Lower leg skin (tissue), 3 donors: ENCODE measurements around the gene SFMBT1.

Source experiments
- CTCF ChIP-seq, 3 donors: fragments of 450-650 bp; IDR thresholded peaks; one replicate each; pipeline ENCODE4 v1.5.1; 2016; ENCODE audit warnings: antibody characterized with exemption in 3 of 3, mild to moderate bottlenecking in 3 of 3, moderate library complexity in 2 of 3
- POLR2A ChIP-seq, 2 donors: fragments of 450-650 bp; IDR thresholded peaks; one replicate each; pipeline ENCODE4 v1.6.1; 2016 to 2017; ENCODE audit warnings: antibody characterized with exemption in 2 of 2, mild to moderate bottlenecking in 1 of 2, moderate library complexity in 1 of 2

- TF ChIP-seq CTCF (IDR thresholded peaks at IDR 0.05) (no peak), POLR2A (IDR thresholded peaks at IDR 0.05) (no peak)
These were observed 23.2 kb downstream of the SFMBT1 start for GRCh38 chr3:53022647-53023046.
